Small intestine (tissue), 7 donors: ENCODE results near the gene PLPP6. TPM values are rescaled to one million over a fixed set of nuclear protein-coding genes. Genes with fewer than 3 reads are reported as not detected.
A peak's percentile ranks its signal among the peaks of the same experiment; 100 is the strongest.
"Not testable (repeated sequence)": the region's sequence is repeated elsewhere in the genome, so short reads cannot be mapped to it uniquely, and the experiment has no call there.

Source experiments
- DNase-seq, 2 donors: peaks; one replicate each; pipeline versions ENCODE4 v3.0.0 to v3.0.0-alpha.2; 2013
- FAIRE-seq: peaks from 2 replicates; lab custom pipeline; 2012; peaks lifted over from hg19 to GRCh38; lab: Jason Lieb, UNC
- H3K27ac ChIP-seq, 3 donors: one replicate each; pipeline ENCODE4 v1.5.1; 2013; ENCODE audit warnings: low read length in 2 of 3, mild to moderate bottlenecking in 2 of 3, control low read depth in 1 of 3, inconsistent platforms in 1 of 3, low read depth in 1 of 3, moderate library complexity in 1 of 3
- H3K27me3 ChIP-seq, 3 donors: one replicate each; pipeline ENCODE4 v1.6.1; 2013; ENCODE audit warnings: low read length in 3 of 3, inconsistent platforms in 1 of 3; ENCODE audit not compliant: control insufficient read depth in 3 of 3, insufficient read depth in 3 of 3
- H3K36me3 ChIP-seq, 3 donors: one replicate each; pipeline ENCODE4 v1.6.1; 2013; ENCODE audit warnings: low read length in 3 of 3, inconsistent platforms in 1 of 3, low read depth in 1 of 3, mild to moderate bottlenecking in 1 of 3, moderate library complexity in 1 of 3; ENCODE audit not compliant: control insufficient read depth in 3 of 3, insufficient read depth in 2 of 3
- H3K4me1 ChIP-seq, 3 donors: one replicate each; pipeline ENCODE4 v1.6.1; 2013; ENCODE audit warnings: low read length in 2 of 3, inconsistent platforms in 1 of 3, low read depth in 1 of 3, mild to moderate bottlenecking in 1 of 3, moderate library complexity in 1 of 3; ENCODE audit not compliant: control insufficient read depth in 3 of 3, insufficient read depth in 2 of 3
- H3K4me3 ChIP-seq, 3 donors: one replicate each; pipeline ENCODE4 v1.5.1; 2013; ENCODE audit warnings: low read length in 3 of 3, control low read depth in 1 of 3, inconsistent platforms in 1 of 3, low read depth in 1 of 3, mild to moderate bottlenecking in 1 of 3, moderate library complexity in 1 of 3
- H3K9me3 ChIP-seq, 2 donors: one replicate each; pipeline ENCODE4 v1.6.1; 2013; ENCODE audit warnings: low read depth in 1 of 2, low read length in 1 of 2; ENCODE audit not compliant: control insufficient read depth in 2 of 2, insufficient read depth in 1 of 2
- WGBS, 3 donors: extraction: QIAGEN DNeasy Blood & Tissue Kit; methylation state at CpG; one replicate each; pipeline ENCODE4 v1.1.7; 2013; 5-methylcytosine and 5-hydroxymethylcytosine counted together
- polyA plus RNA-seq, 4 donors: library from polyadenylated mRNA; stranded (reverse) in 3 of 4; unstranded in 1 of 4; fragments of 200-250 nt in 3 of 4; fragments of 120-200 nt in 1 of 4; gene quantifications; one replicate each; pipeline versions ENCODE4 v1.2.1 to v1.2.3, GENCODE V29; 2013
- donor health status: healthy with polysubstance abuse.
- donor health status: control.
- donor health status: control.
- donor health status: Bipolar disorder and iron deficiency.
- donor health status: healthy.

Gene PLPP6
- polyA plus RNA-seq, 4 donors = 5.1 to 21.9 (median 7.5) TPM

DNA sequence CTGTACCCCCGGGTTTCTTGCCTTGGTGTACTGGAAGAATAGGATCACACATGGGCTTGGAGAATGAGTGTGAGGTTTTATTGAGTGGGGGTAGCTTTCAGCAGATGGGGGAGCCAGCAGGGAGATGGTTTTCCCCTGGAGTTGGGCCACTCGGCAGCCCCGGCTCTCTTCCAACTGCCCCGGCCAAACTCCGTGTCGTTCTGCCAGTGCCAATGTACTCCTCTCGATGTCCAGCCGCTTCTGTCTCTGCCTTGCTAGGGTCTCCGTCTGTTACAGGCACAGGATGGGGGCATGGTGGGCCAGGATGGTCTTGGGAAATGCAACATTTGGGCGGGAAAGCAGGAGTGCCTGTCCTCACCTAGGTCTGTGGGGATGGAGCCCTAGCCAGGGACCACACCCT is 7.6 kb upstream of the PLPP6 start:
- H3K4me1 ChIP-seq = no peaks in the 10 kb centered on the region
- WGBS, 3 donors = 83 to 97% (median 92%) methylated on average over 10 of the region's 10 CpGs
- no peak for DNase-seq
- no peaks in the 10 kb centered on the region for H3K9me3 ChIP-seq
- no peak for FAIRE-seq
- H3K36me3 ChIP-seq = peaks cover 0 to 12% (median 0%) of the 10 kb centered on the region in 3 donors
- no peak overlapping the region for H3K27ac ChIP-seq
- H3K4me3 ChIP-seq = no peak overlapping the region
- H3K27me3 ChIP-seq = no peaks in the 10 kb centered on the region

DNA sequence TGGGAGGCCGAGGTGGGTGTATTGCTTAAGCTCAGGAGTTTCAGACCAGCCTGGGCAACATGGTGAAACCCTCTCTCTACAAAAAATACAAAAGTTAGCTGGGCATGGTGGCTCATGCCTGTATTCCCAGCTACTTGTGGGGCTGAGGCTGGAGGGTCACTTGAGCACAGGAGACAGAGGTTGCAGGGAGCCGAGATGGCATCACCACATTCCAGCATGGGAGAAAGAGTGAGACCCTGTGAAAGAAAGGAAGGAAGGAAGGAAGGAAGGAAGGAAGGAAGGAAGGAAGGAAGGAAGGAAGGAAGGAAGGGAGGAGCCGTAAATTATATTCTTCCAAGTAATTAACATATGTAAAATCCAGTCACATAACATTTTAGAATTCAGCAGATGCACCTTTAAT is 5.9 kb upstream of the PLPP6 start:
- H3K27ac ChIP-seq, H3K4me1 ChIP-seq, H3K27me3 ChIP-seq, H3K9me3 ChIP-seq, H3K4me3 ChIP-seq, DNase-seq, FAIRE-seq: not testable (repeated sequence)
- 82 to 90% (median 89%) methylated on average over 3 of the region's 3 CpGs for WGBS, 3 donors
- H3K36me3 ChIP-seq = peaks cover 0 to 12% (median 0%) of the 10 kb centered on the region in 3 donors

DNA sequence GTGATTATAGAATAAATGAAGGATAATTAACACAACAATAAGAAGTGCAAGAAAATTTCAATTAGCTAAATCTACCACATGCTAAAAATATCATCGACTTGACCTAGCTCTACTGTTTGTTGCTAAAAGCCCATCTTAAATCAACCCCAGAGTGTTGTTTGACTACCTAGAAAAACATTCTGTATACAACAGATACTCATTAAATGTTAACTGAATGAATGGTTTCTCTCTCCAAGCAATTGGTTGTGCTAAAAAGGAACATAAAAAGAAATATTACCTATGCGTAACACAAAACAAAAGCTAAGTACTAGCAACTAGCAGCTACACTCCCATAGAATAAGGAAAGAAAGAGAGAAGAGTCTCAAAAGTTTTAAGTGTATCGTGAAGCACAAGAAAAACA is 5.5 kb upstream of the PLPP6 start:
- FAIRE-seq (no peak), DNase-seq (no peak)
- Histone ChIP-seq H3K27ac (no peak overlapping the region), H3K36me3 (peaks cover 0 to 12% (median 0%) of the 10 kb centered on the region in 3 donors), H3K4me1 (no peaks in the 10 kb centered on the region), H3K27me3 (no peaks in the 10 kb centered on the region), H3K4me3 (no peak overlapping the region), H3K9me3 (no peaks in the 10 kb centered on the region)
- WGBS, 3 donors = 59 to 94% (median 91%) methylated on average over 3 of the region's 3 CpGs

DNA sequence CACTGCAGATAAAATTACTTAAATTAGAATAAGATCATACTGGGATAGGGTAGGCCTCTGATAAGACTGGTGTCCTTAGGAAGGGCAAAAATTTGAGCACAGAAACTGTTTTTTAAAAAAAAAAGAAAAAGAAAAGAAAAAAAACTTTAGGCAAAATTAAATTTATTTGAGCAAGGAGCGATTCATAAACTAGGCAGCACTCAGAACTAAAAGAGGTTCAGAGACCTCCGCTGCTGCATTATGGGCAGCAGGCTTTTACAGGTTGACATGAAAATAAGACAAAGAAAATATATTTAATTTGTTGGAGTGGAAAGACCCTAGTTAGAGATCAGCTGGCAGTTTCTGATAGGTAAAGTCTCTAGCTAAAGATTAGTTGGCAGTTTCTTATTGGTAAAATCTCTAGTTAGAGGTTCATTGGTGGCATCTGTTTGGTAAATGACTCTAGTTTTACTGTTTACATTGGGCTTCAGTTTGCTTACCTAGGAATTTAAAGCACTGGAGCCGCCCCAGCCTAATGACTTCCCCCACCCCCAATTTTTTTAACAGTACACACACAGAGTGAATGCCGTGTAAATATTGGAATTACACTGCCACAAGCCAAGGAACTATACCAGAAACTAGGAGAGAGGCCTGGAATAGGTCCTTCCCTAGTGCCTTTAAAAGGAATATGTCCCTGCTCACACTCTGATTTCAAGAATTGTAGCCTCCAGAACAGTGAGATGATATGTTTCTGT is 4.5 kb upstream of the PLPP6 start:
- DNase-seq (peak in 1 of 2 donors; percentile 36), FAIRE-seq (no peak)
- H3K4me3 ChIP-seq = no peak overlapping the region
- H3K9me3 ChIP-seq = no peaks in the 10 kb centered on the region
- peaks cover 0 to 3% (median 2%) of the 10 kb centered on the region in 3 donors for H3K4me1 ChIP-seq
- WGBS, 3 donors = 70 to 81% (median 70%) methylated on average over 4 of the region's 4 CpGs
- no peak overlapping the region for H3K27ac ChIP-seq
- H3K27me3 ChIP-seq = no peaks in the 10 kb centered on the region
- H3K36me3 ChIP-seq = peaks cover 0 to 12% (median 0%) of the 10 kb centered on the region in 3 donors

DNA sequence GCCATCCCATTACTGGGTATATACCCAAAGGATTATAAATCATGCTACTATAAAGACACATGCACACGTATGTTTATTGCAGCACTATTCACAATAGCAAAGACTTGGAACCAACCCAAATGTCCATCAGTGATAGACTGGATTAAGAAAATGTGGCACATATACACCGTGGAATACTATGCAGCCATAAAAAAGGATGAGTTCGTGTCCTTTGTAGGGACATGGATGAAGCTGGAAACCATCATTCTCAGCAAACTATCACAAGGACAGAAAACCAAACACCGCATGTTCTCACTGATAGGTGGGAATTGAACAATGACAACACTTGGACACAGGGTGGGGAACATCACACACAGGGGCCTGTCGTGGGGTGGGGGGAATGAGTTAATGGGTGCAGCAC is 1.4 kb upstream of the PLPP6 start:
- not testable (repeated sequence) for DNase-seq, H3K4me3 ChIP-seq, FAIRE-seq, H3K27me3 ChIP-seq, H3K36me3 ChIP-seq, H3K9me3 ChIP-seq, H3K27ac ChIP-seq
- peaks cover 3 to 26% (median 12%) of the 10 kb centered on the region in 3 donors for H3K4me1 ChIP-seq
- 89 to 100% (median 96%) methylated on average over 4 of the region's 5 CpGs for WGBS, 3 donors

DNA sequence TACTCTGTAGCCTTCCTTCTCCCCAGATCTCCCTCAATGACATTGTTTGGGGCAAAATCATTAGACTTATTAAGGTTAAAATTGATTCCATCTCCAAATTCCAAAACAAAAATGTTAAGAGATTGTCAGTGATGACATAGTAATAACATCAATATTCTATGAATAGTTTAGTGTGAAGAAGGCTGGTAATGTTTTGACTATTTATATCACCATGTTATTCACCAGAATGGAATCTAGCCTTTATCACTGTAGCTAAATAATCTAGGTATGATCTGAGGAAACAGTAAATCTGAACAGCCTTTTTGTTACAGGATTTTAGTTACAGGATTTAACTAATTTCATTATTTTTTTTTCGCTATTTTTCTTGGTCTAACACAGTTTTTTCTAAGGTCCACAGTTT is 929 bp upstream of the PLPP6 start:
- FAIRE-seq (no peak), DNase-seq (no peak)
- Histone ChIP-seq H3K27ac (no peak overlapping the region), H3K4me3 (no peak overlapping the region), H3K36me3 (peaks cover 0 to under 1% (median 0%) of the 10 kb centered on the region in 3 donors), H3K4me1 (peaks cover 3 to 26% (median 15%) of the 10 kb centered on the region in 3 donors), H3K27me3 (no peaks in the 10 kb centered on the region), H3K9me3 (no peaks in the 10 kb centered on the region)
- WGBS, 3 donors = 92 to 98% (median 97%) methylated on average over 1 of the region's 1 CpG

DNA sequence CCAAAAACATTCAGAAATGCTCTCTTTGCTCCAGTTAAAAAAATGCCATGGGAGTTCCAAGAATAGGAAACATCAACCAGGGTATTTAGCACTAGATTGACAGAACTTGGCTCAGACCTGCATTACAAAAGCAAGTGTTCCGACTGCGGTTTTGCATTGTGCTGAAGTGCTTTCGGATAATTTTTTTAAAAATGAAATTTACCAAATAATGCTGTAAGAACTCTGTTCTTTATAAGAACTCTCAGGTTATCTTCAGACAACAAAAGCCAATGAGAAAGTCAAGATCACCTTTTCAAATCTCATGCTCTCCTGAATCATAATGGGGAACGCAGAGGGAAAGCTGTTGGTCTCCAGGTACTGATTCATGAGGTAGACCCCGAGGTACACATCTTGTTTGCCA is 483 bp upstream of the PLPP6 start:
- WGBS, 3 donors = 25 to 42% (median 39%) methylated on average over 5 of the region's 5 CpGs

DNA sequence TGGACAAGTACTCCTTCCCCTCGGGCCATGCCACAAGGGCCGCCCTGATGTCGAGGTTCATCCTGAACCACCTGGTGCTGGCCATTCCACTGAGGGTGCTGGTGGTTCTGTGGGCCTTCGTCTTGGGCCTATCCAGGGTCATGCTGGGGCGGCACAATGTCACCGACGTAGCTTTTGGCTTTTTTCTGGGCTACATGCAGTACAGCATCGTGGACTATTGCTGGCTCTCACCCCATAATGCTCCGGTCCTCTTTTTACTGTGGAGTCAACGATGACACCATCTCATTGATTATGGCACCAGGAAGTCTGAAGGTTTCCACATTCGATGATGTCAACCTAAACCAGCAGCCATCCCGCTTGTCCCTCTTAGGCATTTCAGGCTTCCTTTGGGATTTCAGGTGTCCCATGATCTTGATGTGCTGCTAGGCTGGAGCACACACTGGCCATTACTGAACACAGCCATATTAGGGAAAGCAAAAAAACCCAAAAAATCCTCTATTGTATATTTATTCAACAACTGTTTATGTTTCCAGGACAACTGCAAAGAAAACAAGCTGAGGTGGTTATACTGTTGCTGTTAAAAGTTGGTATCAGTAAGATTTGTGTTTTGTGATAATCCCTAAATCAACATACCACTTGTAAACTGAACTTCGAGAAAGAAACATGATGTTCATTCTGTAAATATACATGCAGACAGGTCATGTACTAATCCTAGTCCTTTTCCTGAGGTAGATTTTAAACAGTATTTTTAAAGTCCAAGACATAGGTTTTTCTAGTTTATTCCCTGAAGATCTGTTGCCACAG is 1.1 kb downstream of the PLPP6 start:
- Histone ChIP-seq H3K27ac (peak overlapping the region; percentile 85 to 93 (median 92)), H3K9me3 (no peaks in the 10 kb centered on the region), H3K27me3 (no peaks in the 10 kb centered on the region), H3K36me3 (no peaks in the 10 kb centered on the region), H3K4me1 (peaks cover 3 to 28% (median 15%) of the 10 kb centered on the region in 3 donors), H3K4me3 (peak overlapping the region; percentile 52 to 96 (median 56))
- FAIRE-seq = no peak
- peak; percentile 71 to 76 for DNase-seq
- WGBS, 3 donors = 11 to 45% (median 35%) methylated on average over 13 of the region's 13 CpGs

More for the DNA sequence above, 483 bp upstream of the PLPP6 start:
- no peak for FAIRE-seq
- Histone ChIP-seq H3K4me1 (peaks cover 3 to 26% (median 15%) of the 10 kb centered on the region in 3 donors), H3K27me3 (no peaks in the 10 kb centered on the region), H3K36me3 (no peaks in the 10 kb centered on the region), H3K9me3 (no peaks in the 10 kb centered on the region), H3K27ac (peak overlapping the region in 1 of 3 donors; percentile 93), H3K4me3 (peak overlapping the region in 2 of 3 donors; percentile 52 to 56)
- DNase-seq = no peak
